Stimulated activated naive CD8-positive, alpha-beta T cell treated with anti-CD3 and anti-CD28 coated beads, Interleukin-15, Interleukin-2, amounts not matched to agents 100 U/mL and 50 U/mL, for 24 hours (primary cell): ENCODE data around the gene FAIM.
"Not testable (repeated sequence)": the region's sequence is repeated elsewhere in the genome, so short reads cannot be mapped to it uniquely, and the experiment has no call there.

Source experiments
- ATAC-seq: fragments of 150-1000 bp; cut with Tn5 transposase; one replicate; pipeline ENCODE4 v1.10.0; 2021
- DNase-seq: peaks from one replicate; pipeline ENCODE4 v3.0.0; 2021

The FAIM gene, protein sequence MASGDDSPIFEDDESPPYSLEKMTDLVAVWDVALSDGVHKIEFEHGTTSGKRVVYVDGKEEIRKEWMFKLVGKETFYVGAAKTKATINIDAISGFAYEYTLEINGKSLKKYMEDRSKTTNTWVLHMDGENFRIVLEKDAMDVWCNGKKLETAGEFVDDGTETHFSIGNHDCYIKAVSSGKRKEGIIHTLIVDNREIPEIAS

GRCh38 chr3:138608322-138609135 is at the start of gene FAIM:
TSS of gene FAIM (plus strand) at chr3:138608771. CDS start at chr3:138619727, 10,956 bp downstream.
- ATAC-seq: peak; percentile 83
- DNase-seq: peak; percentile 67

GRCh38 chr3:138559134-138559533 is 49.4 kb upstream of the FAIM start:
- ATAC-seq: no peak
- no peak for DNase-seq

- ATAC-seq: no peak
- DNase-seq: no peak
Measured at GRCh38 chr3:138560501-138560900, 48.1 kb upstream of the FAIM start.

DNA sequence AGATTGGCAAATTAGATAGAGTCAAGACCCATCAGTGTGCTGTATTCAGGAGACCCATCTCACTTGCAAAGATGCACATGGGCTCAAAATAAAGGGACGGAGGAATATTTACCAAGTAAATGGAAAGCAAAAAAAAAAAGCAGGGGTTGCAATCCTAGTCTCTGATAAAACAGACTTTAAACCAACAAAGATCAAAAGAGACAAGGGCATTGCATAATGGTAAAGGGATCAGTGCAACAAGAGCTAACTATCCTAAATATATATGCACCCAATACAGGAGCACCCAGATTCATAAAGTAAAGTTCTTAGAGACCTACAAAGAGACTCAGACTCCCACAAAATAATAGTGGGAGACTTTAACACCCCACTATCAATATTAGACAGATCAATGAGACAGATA is 45.7 kb upstream of the FAIM start:
- DNase-seq, ATAC-seq: not testable (repeated sequence)

- ATAC-seq, DNase-seq: not testable (repeated sequence)
Measured at GRCh38 chr3:138566293-138566692, 42.3 kb upstream of the FAIM start.

DNA sequence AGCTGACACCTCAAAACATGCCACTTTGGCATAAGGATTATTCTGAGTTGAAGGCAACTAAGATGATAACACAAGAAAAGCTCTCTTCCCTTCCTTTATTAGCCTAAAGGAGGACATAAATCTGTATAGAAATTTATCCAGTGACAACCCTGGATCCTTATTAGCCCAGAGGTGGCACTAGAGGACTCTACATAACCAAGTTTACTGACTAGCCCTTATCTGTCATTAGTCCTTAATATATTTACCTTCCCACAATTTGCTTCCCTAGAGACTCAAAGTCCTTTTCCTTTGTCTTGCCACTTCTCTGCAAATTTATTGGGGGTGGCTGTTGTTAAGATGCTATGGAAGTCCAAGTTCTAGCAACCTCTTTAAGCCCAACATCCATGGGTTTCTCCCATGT is 41.2 kb upstream of the FAIM start:
- DNase-seq: no peak

DNA sequence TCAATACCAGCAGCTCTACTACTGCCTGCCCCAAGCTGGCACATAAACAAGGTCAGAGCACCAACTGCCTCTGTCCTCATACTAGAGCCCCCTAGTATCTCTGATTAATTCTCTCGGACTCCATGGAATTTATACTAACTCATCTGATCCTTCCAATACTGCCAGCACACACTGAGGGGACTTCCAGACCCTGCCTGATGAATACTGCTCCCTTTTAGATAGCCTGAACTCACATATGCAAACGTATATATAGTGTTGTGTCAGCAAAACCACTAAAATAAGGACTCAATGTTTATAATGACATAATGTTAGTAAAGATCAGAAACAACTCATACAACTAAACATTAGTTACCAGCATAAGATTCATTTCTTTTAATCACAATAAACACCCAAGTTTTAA is 39.5 kb upstream of the FAIM start:
- ATAC-seq: peak; percentile 14
- DNase-seq: no peak

More for the DNA sequence above, 41.2 kb upstream of the FAIM start:
- ATAC-seq: no peak

- not testable (repeated sequence) for ATAC-seq, DNase-seq
Measured at GRCh38 chr3:138569624-138570023, 38.9 kb upstream of the FAIM start.

DNA sequence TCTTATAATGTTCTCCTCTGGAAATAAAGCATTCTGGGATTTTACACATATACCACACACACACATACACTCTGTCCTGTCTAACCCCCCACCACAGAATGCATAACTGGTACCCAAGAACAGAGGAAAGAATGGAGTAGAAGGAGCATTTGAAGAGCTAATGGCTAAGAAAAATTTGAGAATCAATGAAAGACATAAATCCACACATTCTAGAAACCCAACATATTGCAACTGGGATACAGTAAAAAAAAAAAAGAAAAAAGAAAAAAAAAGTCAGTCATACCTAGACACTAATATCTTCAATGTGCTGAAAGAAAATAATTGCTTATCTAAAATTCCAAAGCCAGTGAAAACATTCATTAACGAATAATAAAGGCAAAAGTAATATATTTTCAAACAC is 35.4 kb upstream of the FAIM start:
- ATAC-seq (no peak), DNase-seq (no peak)

DNA sequence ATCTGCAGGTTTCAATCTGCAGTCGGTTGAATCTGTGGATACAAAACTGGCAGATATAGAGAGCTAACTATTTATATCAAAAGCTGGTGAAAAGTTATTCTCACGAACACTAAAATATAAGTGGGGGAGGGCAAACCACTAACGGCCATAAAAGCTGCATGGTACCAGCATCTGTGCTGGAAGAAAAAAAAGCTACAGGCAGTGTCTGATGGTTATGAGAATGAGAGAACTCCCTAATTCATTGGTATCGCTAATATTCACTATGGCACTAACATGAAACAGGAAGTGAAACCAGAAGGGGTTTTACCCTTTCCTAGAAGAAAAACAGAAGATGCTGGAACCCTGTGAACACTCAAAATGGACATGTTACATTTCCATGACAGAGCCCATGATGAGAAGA is 30.4 kb upstream of the FAIM start:
- ATAC-seq: peak; percentile 49

DNA sequence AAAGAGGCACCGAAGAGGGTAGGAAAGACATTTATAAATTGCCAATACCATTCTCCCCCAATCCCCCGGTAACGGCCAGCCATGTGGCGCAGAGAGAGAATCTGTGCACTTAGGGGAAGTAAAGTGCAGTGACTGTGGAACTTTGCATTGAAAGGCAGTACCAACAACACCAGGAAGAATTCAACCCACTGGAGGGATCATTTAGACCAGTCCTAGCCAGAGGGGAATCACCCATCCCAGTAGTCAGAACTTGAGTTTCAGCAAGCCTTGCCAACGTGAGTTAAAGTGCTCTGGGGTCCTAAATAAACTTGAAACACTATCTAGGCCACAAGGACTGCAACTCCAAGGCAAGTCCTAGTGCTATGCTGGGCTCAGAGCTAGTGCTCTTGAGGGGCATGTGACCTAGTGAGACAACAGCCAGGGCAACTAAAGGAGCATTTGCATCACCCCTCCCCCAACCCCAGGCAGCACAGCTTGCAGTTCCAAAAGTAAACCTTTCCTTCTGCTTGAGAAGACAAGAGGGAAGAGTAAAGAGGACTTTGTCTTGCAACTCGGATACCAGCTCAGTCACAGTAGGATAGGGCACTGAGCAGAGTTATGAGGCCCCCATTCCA is 29.5 kb upstream of the FAIM start:
- ATAC-seq (no peak), DNase-seq (no peak)

More for the DNA sequence above, 30.4 kb upstream of the FAIM start:
- no peak for DNase-seq

- ATAC-seq: no peak
- DNase-seq: no peak
Measured at GRCh38 chr3:138587374-138587773, 21.2 kb upstream of the FAIM start.

- ATAC-seq: no peak
Measured at GRCh38 chr3:138588445-138588844, 20.1 kb upstream of the FAIM start.

GRCh38 chr3:138591392-138591791 is 17.2 kb upstream of the FAIM start:
- ATAC-seq: no peak
- no peak for DNase-seq

More at GRCh38 chr3:138588445-138588844, 20.1 kb upstream of the FAIM start:
- DNase-seq: no peak

DNA sequence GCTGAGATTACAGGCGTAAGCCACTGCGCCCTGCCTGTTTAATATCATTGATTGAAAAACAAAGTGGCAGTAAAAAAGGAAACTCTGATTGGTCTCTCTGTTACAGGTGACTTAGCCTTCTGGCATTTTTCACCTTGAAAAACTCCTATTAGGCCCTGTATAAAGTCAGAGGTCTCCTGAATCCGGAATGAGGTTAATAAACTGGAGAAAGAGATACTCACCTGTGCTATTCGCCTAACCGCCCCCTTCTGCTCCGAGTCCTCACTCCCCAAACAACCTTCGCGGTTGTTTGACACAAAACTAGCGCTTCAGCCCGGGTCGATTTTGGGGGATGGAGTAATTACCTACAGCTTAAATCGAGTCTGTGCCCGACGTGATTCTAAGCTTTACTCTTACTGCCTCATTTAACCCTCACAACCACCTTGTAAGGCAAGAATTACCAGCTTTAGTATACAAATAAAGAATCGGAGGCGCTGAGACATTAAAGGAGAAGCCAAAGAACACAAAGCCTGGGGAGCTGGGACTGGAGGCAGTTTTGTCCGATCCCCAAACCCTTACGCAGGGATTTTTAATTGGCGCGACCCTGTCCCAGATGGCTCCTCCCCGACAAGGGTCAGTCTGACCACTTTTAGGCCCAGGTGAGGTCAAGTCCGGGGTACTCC is 15.0 kb upstream of the FAIM start:
- ATAC-seq (no peak), DNase-seq (no peak)

DNA sequence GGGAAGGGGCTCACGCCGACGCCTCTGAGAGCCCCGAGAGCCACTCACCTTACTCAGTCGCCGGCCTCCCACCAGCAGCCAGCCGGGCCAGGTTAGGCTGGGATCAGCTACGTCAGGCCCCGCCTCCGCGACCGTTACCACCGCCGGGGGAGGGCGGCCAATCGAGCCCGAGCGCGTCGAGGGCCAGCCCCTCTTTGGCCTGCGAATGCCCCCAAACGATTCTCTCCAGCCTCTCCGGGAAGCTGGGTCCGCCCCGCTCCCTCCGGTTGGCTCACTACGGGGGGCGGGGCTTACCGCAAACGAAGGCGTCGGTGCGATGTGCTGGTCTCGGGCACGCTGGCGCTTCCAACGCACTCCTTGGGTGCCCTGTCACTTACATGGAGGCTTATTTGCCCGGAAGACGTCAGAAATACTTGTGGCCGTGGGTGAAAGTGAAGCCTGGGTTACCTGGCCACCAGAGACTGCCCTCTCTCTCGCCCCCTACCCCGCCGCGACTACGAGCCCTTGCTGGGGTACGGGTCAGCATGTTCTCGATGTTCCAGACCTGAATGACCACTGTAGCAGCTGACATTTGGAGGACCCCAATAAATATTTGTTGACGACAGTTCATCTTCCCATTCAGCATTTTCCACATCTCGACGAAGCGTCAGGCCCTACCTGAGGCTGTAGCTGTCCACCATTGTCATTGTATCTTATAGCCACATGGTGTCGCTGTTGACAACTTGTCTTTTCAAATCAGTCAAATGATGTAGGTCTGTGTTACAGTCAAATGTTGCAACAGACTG is 14.2 kb upstream of the FAIM start, which contains the start of gene CEP70:
CEP70 (minus strand) TSS at position 111 of the 785 bp plus-strand sequence. CDS start 21,333 bp downstream, outside the sequence.
- DNase-seq (peak; percentile 93), ATAC-seq (peak; percentile 96)

DNA sequence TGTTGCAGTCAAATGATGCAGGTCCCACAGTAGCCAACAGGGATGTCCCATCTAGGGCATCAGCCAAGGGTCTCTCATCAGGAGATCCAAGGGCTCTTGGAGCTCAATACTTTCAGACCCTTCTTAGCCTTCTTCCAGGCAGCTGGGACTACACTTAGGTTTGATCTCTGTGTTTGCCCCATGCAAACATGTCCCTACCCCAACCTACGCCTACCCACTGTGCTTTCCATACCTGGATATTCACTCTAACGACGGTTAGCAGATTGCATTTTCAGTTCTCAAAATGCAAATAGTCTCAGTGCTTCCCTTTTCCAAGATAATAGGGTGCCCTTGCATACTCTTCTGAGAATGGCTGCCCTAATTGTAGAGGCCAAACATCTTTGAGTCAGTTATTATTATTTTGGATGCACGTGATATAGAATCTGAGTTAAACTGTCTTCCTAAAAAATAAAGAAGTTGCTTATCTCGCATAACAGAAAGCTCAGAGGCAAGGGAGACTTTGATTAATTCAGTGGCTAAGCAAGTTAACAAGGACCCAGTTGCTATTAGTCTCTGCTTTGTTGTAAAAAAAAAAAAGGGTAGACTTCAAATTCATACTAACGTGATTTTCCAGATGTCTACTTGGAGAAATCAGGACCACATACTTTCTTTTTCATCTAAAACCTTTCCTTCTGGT is 13.5 kb upstream of the FAIM start:
- DNase-seq (no peak), ATAC-seq (no peak)

DNA sequence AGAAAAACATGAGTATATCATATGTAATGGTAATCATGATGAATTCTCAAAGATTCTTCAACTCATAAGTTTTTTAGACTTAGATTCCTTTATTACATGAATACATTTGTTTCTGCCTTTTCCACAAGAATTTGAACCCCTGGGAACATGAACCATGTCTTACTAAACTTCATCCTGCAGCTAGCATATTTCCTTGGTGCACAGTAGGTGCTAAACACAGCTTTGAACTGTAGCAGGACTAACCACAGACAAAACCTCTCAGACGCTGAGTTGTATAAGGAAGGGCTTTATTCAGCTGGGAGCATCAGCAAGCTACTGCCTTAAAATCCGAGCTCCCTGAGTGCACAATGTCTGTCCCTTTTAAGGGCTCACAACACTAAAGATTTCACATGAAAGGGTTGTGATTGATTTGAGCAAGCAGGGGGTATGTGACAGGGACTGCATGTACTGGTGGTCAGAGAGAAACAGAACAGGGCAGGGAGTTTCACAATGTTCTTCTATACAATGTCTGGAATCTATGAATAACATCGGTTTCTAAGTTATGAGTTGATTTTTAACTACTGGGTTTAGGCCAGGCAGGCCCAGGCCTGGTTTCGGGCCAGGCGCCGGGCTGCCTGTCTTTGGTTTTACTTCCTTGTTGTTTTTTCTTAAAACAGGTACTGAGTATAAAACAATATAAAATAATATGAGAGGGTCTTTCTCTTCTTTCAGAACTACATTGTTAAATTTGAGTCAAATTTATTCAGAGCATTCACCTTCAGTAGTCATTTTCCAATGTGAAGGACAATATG is 11.2 kb upstream of the FAIM start:
- not testable (repeated sequence) for DNase-seq, ATAC-seq

GRCh38 chr3:138598534-138598933 is 10.0 kb upstream of the FAIM start:
- ATAC-seq: no peak
- no peak for DNase-seq

- DNase-seq (no peak), ATAC-seq (no peak)
Measured at GRCh38 chr3:138600100-138600745, 8.3 kb upstream of the FAIM start.
